HG03066 (cell line): ENCODE measurements around the gene TBC1D22A.
"Not testable (repeated sequence)": the region's sequence is repeated elsewhere in the genome, so short reads cannot be mapped to it uniquely, and the experiment has no call there.

Experiments used
- ATAC-seq: cut with Tn5 transposase; IDR thresholded peaks from one replicate; pipeline ENCODE4 v1.9.1; 2021; ENCODE audit warnings: low read depth; ENCODE audit not compliant: unreplicated experiment

The TBC1D22A gene

GRCh38 chr22:47047321-47048122 is 285.1 kb downstream of the TBC1D22A start:
- ATAC-seq: no peak

- ATAC-seq: no peak
Measured at GRCh38 chr22:47048123-47049077, 285.9 kb downstream of the TBC1D22A start.

DNA sequence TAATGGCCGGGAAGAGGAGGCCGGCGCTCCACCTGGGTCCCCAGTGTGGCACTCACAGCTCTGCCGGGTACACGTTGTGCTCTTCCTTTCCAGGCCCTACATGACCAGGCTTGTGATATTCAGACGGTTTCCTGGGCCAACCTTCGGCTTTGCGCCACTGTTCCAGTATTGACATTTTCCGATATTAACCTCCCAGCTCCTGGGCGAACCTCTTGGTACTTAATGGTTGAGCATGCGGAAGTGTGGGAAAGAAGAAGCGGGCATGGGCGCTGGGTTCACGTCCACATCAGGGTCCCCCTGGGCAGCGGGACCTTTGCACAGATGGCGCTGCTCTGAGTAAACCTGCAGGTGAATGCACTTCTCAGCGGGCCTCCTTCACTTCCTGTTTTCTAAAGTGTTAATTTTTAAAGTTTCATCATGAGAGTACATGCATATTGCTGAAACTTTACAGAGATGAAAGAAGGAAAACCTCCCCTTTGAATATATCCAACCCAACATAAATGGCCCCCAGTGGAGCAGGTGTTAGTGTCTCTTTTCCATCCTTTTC is 286.7 kb downstream of the TBC1D22A start:
- no peak for ATAC-seq

- not testable (repeated sequence) for ATAC-seq
Measured at GRCh38 chr22:47049736-47050400, 287.4 kb downstream of the TBC1D22A start.

GRCh38 chr22:47050401-47051051 is 288.1 kb downstream of the TBC1D22A start:
- no peak for ATAC-seq

DNA sequence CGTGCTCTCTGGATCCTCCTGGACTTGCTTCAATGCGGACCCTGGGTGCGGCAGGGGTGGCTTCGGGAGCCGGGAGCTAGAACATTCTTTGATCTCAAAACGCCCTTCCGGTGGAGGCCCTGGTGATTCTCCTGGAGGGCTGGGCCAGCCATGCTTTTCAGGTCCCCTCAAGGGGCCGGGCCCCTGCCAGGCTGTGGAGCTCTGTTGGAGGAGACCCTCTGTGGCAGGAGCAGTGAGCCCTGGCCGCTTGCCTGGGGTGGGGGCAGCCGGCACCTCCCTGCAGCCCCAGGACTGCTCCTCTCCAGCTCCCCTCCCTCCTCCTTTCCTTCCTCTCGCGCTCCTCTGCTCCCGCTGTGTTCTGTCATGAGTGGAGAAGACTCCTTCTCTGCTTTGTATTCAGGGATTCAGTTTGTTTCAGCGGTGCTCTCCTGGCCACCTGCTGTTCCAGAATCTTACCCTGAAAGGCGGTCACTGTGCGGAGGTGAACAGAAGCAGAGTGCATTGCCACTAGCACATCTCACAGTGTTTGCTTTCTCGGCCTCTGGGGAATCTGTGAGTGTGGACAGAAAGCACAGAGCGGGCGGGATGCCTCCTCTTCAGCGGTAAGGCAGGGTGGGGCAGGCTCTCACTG is 289.1 kb downstream of the TBC1D22A start:
- no peak for ATAC-seq

DNA sequence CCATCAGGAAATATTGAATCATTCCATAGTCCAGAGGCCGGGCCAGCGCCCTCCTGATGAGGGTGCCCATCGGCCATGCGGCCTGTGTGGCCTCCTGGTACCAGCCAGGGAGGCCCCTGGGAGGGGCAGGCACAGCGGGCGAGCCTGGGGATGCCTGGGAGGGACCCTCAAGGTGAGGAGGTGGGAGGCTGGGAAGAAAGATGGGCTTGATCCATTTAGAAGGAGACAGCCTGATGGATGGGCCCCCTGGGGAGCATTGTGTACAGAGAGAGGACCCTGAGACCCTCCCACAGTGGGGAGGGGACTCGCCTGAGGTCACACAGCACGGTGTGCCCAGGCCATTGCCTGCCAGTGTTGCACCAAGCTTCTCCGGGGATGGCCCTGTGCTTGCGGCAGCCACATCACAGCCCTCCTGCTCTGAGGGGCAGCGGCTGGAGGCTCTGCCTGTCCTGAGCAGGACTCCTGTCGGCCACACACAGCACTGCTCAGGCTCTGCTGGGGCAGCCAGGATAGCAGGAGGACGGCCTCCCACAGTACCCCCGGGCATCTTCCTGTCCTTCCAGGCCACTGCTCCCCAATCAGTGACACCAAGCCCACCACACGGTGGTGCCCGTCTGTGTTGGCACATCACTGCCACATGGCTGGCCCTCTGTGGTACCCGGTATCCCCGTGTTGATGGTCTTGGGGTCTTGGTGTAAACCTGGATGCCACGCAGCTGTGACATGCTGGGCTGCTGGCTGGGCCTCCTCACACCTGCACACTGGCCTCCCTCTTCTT is 290.0 kb downstream of the TBC1D22A start:
- ATAC-seq: no peak

DNA sequence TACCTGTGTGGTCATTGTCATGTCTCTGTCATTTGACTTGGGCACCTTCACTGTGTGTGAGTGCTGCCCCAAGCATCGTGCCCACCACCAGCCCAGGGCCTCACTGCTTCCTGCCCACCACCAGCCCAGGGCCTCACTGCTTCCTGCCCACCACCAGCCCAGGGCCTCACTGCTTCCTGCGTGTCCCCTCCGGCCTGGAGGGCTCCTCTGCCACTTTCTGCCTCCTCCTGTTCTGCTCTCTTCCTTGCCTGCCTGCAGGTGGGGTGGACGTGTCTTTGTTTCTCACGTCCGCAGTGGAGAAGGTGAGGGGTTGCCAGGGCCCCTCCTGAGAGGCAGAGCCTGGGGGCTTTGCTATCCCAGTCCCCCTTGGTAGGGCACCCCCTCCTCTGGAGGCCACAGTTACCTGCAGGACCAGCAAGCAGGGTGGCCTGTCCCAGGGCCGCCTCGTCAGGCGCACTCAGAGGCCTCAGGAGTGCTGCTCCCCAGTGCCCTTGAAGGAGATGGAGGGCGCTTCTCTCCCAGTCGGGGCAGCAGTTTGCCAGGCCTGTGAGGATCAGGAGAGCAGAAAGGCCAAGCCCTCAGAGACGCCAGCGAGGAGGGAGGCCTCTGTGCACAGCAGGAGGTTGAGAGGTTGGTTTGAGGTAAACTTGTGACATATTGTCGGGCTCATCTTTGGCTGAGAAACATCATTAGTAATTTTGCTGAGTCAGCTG is 290.7 kb downstream of the TBC1D22A start:
- ATAC-seq: no peak

- ATAC-seq: no peak
Measured at GRCh38 chr22:47053726-47054141, 291.3 kb downstream of the TBC1D22A start.

DNA sequence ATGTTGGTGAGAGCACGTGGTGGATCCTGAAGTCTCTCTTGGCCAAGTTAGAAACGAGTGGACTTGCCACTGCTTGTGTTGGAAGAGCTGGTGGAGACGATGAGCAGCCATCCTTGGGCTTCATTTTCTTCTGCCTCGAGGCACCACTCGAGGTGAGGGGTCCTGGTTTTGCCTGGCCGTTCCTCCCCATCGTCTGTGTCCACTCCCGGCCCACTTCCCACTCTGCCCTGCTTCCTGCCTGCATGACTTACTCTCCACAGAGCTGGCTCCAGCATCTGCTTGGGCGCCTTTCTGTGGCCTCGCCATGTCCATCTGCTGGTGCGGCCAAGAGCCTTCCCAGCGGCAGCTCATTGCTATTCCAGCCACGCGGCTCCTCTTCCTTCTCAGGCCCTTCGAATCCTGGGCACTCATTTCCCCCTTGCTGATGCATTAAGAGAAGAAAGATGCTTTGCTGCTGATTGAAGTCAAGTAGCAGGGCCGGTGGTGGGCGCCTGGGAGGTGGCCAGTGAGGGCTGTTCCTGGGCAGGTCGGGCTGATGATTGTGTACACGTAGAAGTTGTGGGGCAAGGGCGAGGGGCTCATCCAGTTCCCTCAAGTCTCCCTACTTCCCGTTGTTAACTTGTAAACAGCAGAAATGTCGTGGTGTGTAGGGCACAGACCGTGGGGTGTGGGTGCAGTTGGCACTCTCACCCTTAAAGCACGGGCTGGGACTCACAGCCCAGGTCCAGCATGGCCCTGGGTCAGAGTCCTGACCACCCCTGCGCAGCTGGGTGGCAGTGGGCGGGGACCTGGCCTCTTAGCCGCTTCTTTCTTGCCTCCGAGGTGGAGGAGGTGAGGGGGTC is 292.0 kb downstream of the TBC1D22A start:
- no peak for ATAC-seq

- ATAC-seq: no peak
Measured at GRCh38 chr22:47055073-47055355, 292.6 kb downstream of the TBC1D22A start.

- ATAC-seq: no peak
Measured at GRCh38 chr22:47055461-47055860, 293.0 kb downstream of the TBC1D22A start.

DNA sequence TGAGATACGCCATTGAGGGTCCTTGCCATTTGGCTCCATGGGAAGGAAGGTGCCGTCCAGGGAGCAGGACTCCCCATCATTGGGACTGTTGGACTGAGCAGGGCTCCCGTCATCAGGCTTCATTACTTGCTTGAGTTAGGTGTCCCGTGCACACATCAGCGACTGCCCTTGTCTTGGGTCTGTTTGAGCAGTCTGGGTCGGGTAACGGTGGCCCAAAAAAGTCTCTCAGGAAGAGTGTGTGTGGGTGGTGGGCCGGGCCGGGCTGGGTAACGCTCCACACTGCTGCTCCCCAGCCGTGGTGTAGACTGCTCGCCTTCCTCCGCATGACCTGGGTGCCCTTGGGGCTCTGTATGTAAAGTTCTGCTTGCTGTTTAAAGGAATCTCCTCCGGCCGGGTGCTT is 293.5 kb downstream of the TBC1D22A start:
- no peak for ATAC-seq

DNA sequence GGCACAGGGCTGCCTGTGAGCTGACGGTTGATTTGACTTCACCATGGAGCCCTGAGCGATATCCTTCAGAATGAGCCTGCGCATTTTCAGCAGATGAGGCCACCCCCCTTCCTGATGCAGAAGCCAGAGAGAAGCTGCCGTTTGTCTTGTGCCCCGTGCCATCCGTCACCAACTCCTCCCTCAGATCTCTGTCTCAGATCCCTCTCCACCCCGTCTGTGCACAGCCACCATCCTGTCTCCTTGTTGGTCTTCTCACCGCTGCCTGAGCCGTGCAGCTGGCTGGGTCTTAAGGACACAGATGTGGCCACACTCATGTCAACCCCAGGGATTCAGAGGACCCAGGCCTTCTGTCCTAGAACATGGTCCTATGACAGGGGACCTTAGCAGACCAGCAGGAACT is 293.9 kb downstream of the TBC1D22A start:
- ATAC-seq: no peak

- no peak for ATAC-seq
Measured at GRCh38 chr22:47056776-47057470, 294.5 kb downstream of the TBC1D22A start.

DNA sequence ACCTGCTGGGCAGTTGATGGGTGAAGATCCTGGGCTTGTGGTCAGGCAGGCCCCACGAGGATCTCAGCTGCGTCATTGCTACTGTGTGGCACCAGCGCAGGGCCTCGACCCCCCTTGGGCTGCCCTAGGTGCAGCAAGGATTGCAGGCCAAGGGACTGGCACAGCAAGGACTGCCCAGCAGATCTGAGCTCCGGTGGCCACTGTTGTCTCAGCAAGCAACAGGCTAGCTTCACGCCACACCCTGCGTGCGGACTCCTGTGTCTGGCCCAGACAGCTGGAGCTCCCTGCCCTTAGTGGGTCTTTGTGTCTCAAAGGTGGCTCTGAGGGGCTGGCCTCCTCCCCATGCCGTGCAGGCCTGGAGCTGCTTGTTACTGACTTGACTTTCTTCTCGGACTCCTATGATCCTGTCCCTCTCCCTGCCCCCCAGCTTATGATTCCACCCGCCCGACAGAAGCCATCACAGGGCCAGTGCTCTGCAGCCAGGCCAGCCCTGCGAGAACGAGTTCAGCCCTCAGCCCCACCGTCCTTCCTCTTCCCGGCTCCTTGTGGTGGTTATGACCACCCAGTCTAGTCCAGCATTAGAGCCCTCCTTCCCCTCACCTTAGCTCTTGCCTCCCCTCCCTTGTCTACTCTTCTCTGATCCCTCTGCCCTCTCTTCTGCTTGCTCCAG is 295.6 kb downstream of the TBC1D22A start:
- ATAC-seq: no peak

GRCh38 chr22:47059076-47059475 is 296.6 kb downstream of the TBC1D22A start:
- ATAC-seq: no peak
